ENCODE data around the gene PLAC8L1. TPM values are rescaled to one million over a fixed set of nuclear protein-coding genes. Genes with fewer than 3 reads are reported as not detected.
A peak's percentile ranks its signal among the peaks of the same experiment; 100 is the strongest.

PLAC8L1 gene
- total and polyA plus RNA-seq, 2 of the 8 experiments (the other 6 are each of a cell fraction or from before 2014, with no cell fraction given), result 0.42 TPM; not detected in 1

DNA sequence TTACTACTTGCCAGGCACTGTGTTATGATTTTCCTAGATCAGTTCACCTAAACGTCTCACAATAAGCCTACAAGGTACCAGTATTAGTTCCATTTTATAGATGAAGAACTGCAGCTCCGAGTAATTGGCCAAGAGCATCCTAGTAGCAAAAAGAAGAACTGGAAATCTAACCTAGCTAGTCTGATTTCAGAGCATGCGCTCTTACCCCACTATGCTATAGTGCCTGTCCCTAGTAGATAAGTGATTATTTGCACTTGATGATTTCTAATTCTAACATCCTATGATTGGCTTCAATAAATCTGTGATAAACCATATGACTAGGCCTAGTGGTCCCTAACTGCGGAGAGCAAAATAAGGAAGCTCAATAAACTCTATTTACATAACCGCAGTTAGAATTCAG, 7.1 kb upstream of the PLAC8L1 start:
- no peak overlapping the region for H3K4ac ChIP-seq (replicated peaks; ENCODE audit: insufficient read length, low read depth, low read length)
- no peaks in the 10 kb centered on the region for H3K23me2 ChIP-seq (ENCODE audit: low read depth, low read length)
- no peak for TF ChIP-seq CBX5 (IDR thresholded peaks at IDR 0.05; ENCODE audit: low read depth, low read length)
- TF ChIP-seq POLR2A (IDR thresholded peaks at IDR 0.05; ENCODE audit: control extremely low read depth in 1 of 2, low read depth in 2 of 2, low read length in 2 of 2), result 0 out of 3 replicates have a peak, but pooled peaks of 1 of the 2 experiments have one; percentile 36
- TF ChIP-seq TBP (IDR thresholded peaks at IDR 0.05; ENCODE audit: low read depth, low read length), result no peak
- no peak overlapping the region for H4K91ac ChIP-seq (replicated peaks; ENCODE audit: insufficient read length, low read length)
- CTCF ChIA-PET (ENCODE audit: partially characterized antibody), result interaction anchor here (0.6 to 1.3 kb wide), 5 partner anchors 8 to 225 kb away, joined by 3 to 4 read pairs (median 3); no protein-coding TSS in a partner anchor
- H4K20me1 ChIP-seq (replicated peaks in 1 of 2; ENCODE audit: control insufficient read depth in 1 of 2, insufficient read depth in 2 of 2, low read length in 2 of 2), result peaks cover 0 to 3% of the 10 kb centered on the region in 2 experiments
- H3K79me1 ChIP-seq (ENCODE audit: low read depth, low read length), result no peaks in the 10 kb centered on the region
- no peak overlapping the region for H3K9ac ChIP-seq (replicated peaks in 1 of 4; ENCODE audit: extremely low read depth in 1 of 4, low read depth in 3 of 4, low read length in 3 of 4)
- no peaks in the 10 kb centered on the region for H3K27me3 ChIP-seq (replicated peaks in 1 of 4; ENCODE audit: control insufficient read depth in 3 of 4, extremely low read depth in 1 of 4, insufficient read depth in 3 of 4, low read length in 3 of 4)
- no peak overlapping the region for H3K56ac ChIP-seq (replicated peaks; ENCODE audit: insufficient read length, low read depth, low read length)
- no peak overlapping the region for H3K4me3 ChIP-seq (ENCODE audit: extremely low read depth in 1 of 4, insufficient read depth in 2 of 4, low read depth in 3 of 4, low read length in 4 of 4)
- peaks cover 5 to 53% (median 17%) of the 10 kb centered on the region in 4 experiments for H3K36me3 ChIP-seq (ENCODE audit: control insufficient read depth in 2 of 4, insufficient read depth in 4 of 4, low read length in 3 of 4)
- DNase-seq (ENCODE audit: low read depth in 1 of 2, low spot score in 2 of 2) (no peak), FAIRE-seq (no peak)
- H2AK5ac ChIP-seq (ENCODE audit: low read depth, low read length), result no peak overlapping the region
- H2BK12ac ChIP-seq (ENCODE audit: low read depth, low read length), result no peak overlapping the region
- H3K14ac ChIP-seq (ENCODE audit: insufficient read length), result no peak overlapping the region
- no peaks in the 10 kb centered on the region for H3K79me2 ChIP-seq (ENCODE audit: control insufficient read depth in 1 of 2, insufficient read depth in 2 of 2, low read length in 2 of 2)
- no peak overlapping the region for H4K5ac ChIP-seq (ENCODE audit: insufficient read length, low read depth, low read length)
- H2AFZ ChIP-seq (ENCODE audit: low read length), result no peak overlapping the region
- H2BK5ac ChIP-seq (ENCODE audit: low read depth, low read length), result no peak overlapping the region
- WGBS, 2 experiments (ENCODE audit: extremely low coverage in 1 of 2, insufficient coverage in 1 of 2, insufficient read length in 1 of 2, insufficient replicate concordance in 2 of 2, low coverage in 1 of 2, low lambda C conversion rate in 2 of 2, missing lambda C conversion rate in 1 of 2), result 81% methylated on average over 5 of the region's 5 CpGs; no CpG with 5 or more reads in 1 of the 2 experiments
- no peak overlapping the region for H2BK15ac ChIP-seq (ENCODE audit: low read length)
- no peak overlapping the region for H4K8ac ChIP-seq (ENCODE audit: extremely low read depth, insufficient read depth, low read length)
- H3K18ac ChIP-seq (ENCODE audit: extremely low read depth, low read length), result no peak overlapping the region
- H2BK20ac ChIP-seq (ENCODE audit: low read length), result no peak overlapping the region
- no peaks in the 10 kb centered on the region for H3K9me3 ChIP-seq (ENCODE audit: insufficient read depth in 2 of 2, low read depth in 1 of 2, low read length in 1 of 2)
- POLR2A ChIA-PET (ENCODE audit: partially characterized antibody), result interaction anchor here (0.6 to 2.1 kb wide), 8 partner anchors 8 to 102 kb away, joined by 3 to 7 read pairs (median 3); no protein-coding TSS in a partner anchor
- no peak overlapping the region for H3K4me2 ChIP-seq (ENCODE audit: insufficient read depth in 1 of 2, low read depth in 2 of 2, low read length in 2 of 2)
- no peak overlapping the region for H2BK120ac ChIP-seq (replicated peaks; ENCODE audit: low read depth, low read length)
- no peak overlapping the region for H3K23ac ChIP-seq (ENCODE audit: insufficient read length)
- H3K27ac ChIP-seq (ENCODE audit: low read depth, low read length), result no peak overlapping the region
- no peaks in the 10 kb centered on the region for H3K4me1 ChIP-seq (replicated peaks in 1 of 4; ENCODE audit: control insufficient read depth in 3 of 4, insufficient read depth in 4 of 4, low read length in 3 of 4)

Measured in H1 (cell line).